ENCODE results near the gene NHLRC1. TPM values are rescaled to one million over a fixed set of nuclear protein-coding genes. Genes with fewer than 3 reads are reported as not detected.

NHLRC1 gene
- polyA plus RNA-seq, 5 donors = 1.9 to 2.6 (median 2.2) TPM

- DNase-seq = peak in 1 of 2 donors; percentile 38
Observed at GRCh38 chr6:18088419-18089296, 33.8 kb downstream of the NHLRC1 start.

DNA sequence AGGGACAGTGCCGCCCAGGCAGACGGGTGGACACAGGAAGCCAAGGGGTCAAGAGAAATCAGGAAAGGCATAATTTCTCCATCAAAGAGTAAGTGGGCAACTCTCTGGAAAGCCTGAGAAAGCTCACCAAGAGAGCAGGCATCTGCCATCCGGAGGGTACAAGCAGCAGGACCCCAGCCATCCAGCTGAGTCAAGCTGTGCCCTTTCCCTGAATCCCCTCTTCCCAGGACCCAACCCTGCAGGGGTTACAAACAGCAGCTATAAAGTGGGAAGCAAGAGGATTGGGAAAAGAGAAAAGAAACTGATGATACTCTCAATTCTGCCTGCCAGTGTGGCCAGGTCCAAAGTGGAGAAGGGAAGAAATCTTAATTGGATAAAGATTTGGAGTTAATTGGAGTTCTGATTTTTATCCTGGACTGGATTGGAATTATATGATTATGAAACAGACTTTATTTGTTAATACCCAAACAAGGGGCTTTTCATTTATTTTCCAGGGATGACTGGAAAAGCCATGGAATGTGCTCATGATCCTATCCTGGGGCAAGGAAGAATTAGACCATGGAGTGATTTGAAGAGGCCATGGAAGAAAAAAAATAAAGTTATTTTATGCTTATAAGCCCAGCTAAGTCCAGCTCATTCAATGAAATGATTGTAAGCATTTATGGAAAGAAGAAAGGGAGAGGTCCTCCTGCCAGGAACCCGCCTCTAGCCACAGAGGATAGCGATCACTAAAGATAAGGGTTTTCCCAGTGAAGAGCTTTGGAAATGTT lies 34.9 kb downstream of the NHLRC1 start:
- DNase-seq = no peak

- DNase-seq = no peak
Observed at GRCh38 chr6:18081025-18081668, 41.3 kb downstream of the NHLRC1 start.

DNA sequence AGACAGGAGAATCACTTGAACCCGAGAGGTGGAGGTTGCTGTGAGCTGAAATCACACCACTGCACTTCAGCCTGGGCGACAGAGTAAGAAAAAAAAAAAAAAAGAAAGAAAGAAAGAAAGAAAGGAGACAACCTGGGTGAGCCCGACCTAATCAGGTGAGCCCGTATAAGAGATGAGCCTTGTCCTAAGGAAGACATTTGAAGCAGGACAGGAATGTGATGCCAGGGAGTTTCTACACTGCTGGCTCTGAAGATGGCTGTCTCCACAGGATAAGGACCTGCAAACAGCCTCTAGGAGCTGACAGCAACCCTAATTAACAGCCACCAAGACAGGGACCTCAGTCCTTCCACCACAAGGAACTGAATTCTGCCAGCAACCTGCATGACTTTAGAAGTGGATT lies 41.9 kb downstream of the NHLRC1 start:
- no peak for DNase-seq

- DNase-seq = no peak
Observed at GRCh38 chr6:18078866-18079265, 43.6 kb downstream of the NHLRC1 start.

DNA sequence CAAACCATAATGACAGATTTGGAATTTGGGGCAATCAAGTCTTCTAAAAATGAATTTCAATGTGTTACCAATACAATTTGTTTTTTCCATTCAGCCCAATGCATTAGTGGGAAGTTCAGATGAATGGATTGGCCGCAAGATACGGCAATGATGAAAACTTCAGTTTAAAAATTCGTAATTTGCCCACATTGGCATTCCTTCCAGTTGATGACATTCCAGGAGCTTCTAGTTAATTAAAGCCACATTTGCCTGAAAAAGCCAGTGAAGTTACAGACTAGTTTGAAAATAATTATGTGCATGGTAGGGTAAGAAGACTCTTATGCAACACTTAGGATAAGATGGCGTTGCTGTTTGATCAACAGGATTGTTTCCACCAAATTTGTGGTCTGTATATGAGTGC lies 46.2 kb downstream of the NHLRC1 start:
- no peak for DNase-seq

DNA sequence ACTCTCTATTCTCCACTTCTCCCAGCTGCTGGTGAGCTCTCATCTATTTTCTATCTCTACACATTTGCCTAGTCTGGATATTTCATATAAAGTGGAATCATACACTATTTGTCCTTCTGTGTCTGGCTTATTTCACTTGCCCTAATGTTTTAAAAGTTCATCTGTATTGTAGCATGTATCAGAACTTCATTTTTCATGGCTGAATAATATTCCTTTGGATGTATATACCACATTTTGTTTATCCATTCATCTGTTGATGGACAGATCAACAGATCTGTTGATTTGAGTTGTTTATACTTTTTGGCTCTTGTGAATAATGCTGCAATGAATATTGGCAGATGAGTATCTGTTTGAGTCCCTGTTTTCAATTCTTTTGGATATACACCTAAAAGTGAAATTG lies 49.6 kb downstream of the NHLRC1 start:
- DNase-seq = no peak

DNA sequence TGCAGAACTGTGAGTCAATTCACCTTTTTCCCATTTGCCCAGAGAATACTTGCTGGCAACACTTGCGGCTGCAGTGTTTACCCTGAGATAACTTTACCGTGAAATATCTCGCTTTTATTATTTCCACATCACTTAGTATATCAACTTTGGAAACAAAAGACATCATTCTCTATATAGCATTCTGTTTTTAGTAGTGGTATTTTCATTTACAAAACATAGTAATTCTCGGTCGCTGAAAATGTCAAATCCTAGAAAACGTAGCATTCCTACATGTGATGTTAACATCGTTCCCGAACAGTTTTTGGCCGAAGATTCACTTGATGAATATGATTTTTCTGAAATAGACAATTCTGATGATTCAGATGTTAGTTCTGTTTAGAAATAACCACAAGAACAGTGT lies 52.0 kb downstream of the NHLRC1 start:
- no peak for DNase-seq

Other genes starting within 250 kb of the NHLRC1 start
- gene KIF13A, start 135.0 kb downstream of the NHLRC1 start, polyA plus RNA-seq (ENCODE audit: insufficient read depth in 1 of 5, insufficient read length in 5 of 5, low replicate concordance in 1 of 5) = 10 to 100 TPM; 36.4 to 54.7 (median 43.5) TPM
- gene TPMT, start 32.4 kb upstream of the NHLRC1 start, polyA plus RNA-seq (ENCODE audit: insufficient read depth in 1 of 5, insufficient read length in 5 of 5, low replicate concordance in 1 of 5) = 10 to 100 TPM; 13.7 to 16.0 (median 15.5) TPM
- gene KDM1B, start 32.7 kb upstream of the NHLRC1 start, polyA plus RNA-seq (ENCODE audit: insufficient read depth in 1 of 5, insufficient read length in 5 of 5, low replicate concordance in 1 of 5) = 10 to 100 TPM; 19.5 to 25.0 (median 22.3) TPM
- 100 to 1,000 TPM; 123 to 226 (median 192) TPM for gene DEK, start 141.9 kb upstream of the NHLRC1 start, polyA plus RNA-seq (ENCODE audit: insufficient read depth in 1 of 5, insufficient read length in 5 of 5, low replicate concordance in 1 of 5)

Data from right lung (tissue), 5 donors.